NB4 (cell line): ENCODE results near the gene UGT1A7.
A peak's percentile ranks its signal among the peaks of the same experiment; 100 is the strongest.

Experiments
- CTCF ChIP-seq: IDR thresholded peaks from one replicate; pipeline ENCODE4 v1.5.1; 2012; ENCODE audit warnings: low read depth, low read length
- POLR2A ChIP-seq: IDR thresholded peaks from 2 replicates; pipeline ENCODE4 v1.6.1; 2011; ENCODE audit warnings: mild to moderate bottlenecking; ENCODE audit not compliant: insufficient read length; ENCODE audit errors: extremely low read depth

- TF ChIP-seq CTCF = peak; percentile 34
- TF ChIP-seq POLR2A = no peak
Measured at GRCh38 chr2:233643128-233643527, 38.6 kb upstream of the UGT1A7 start.
